HCT116 (cell line): ENCODE measurements around the gene EXD3. TPM values are rescaled to one million over a fixed set of nuclear protein-coding genes. Genes with fewer than 3 reads are reported as not detected.

Experiments used
- ATAC-seq: fragments of 200-7000 bp; cut with Tn5 transposase; 2 replicates; pipeline ENCODE4 v1.9.1; 2020; ENCODE audit warnings: mild to moderate bottlenecking, moderate library complexity
- BruUV-seq: library from RNA; stranded (reverse); fragments of 400-500 nt; replicated peaks from 2 replicates; lab custom pipeline; 2021; lab: Mats Ljungman, UMichigan
- CTCF ChIA-PET: fragments of 300-600 bp; sonication (Branson Sonifier 250); formaldehyde crosslinking; loops from one replicate; lab custom pipeline; 2021; ENCODE audit warnings: antibody characterized with exemption; lab: Charles Lee
- POLR2A ChIA-PET: fragments of 300-600, 350-600 bp; sonication (Branson Sonifier 250); formaldehyde crosslinking; loops from one replicate; lab custom pipeline; 2021; ENCODE audit warnings: antibody characterized with exemption; lab: Charles Lee
- RAD21 ChIA-PET, 2 experiments: fragments of 300-600 bp; sonication (Branson Sonifier 250); formaldehyde crosslinking; loops; one replicate each; lab custom pipeline; 2023; ENCODE audit warnings: low total read pairs in 2 of 2; ENCODE audit not compliant: uncharacterized antibody in 2 of 2, unreplicated experiment in 2 of 2, low non-redundant PET in 1 of 2; lab: Charles Lee
- DNase-seq: peaks from one replicate; pipeline ENCODE4 v3.0.0-alpha.2; 2010; ENCODE audit warnings: low read depth, low spot score
- H2AFZ ChIP-seq: fragments of 200-600 bp; shearing (Covaris generic), sonication (generic); 2 replicates; pipeline ENCODE4 v1.6.1; 2017; ENCODE audit warnings: low read depth, mixed run types, mixed read lengths, antibody characterized with exemption, low read length; ENCODE audit not compliant: poor library complexity, severe bottlenecking
- H3K27ac ChIP-seq: 2 replicates; pipeline ENCODE4 v1.5.1; 2012; ENCODE audit warnings: low read depth, low read length
- H3K27me3 ChIP-seq: fragments of 200-600 bp; sonication (generic); 2 replicates; pipeline ENCODE4 v1.6.1; 2016; ENCODE audit warnings: mixed run types, low read length, mixed read lengths; ENCODE audit not compliant: insufficient read depth
- H3K36me3 ChIP-seq, 2 experiments: fragments of 200-500 bp in 1 of 2; fragments of 200-600 bp in 1 of 2; sonication (Bioruptor generic) in 1 of 2; sonication (generic) in 1 of 2; 2 replicates each; pipeline versions ENCODE4 v1.5.1 to v1.6.1; 2014 to 2016; ENCODE audit warnings: low read length in 2 of 2, inconsistent platforms in 1 of 2, mixed read lengths in 1 of 2, mixed run types in 1 of 2; ENCODE audit not compliant: insufficient read depth in 2 of 2, control insufficient read depth in 1 of 2
- H3K4me1 ChIP-seq, 2 experiments: fragments of 200-600 bp in 1 of 2; sonication (generic) in 1 of 2; 2 replicates each; pipeline versions ENCODE4 v1.5.1 to v1.6.1; 2012 to 2017; ENCODE audit warnings: low read length in 2 of 2, inconsistent platforms in 1 of 2, mild to moderate bottlenecking in 1 of 2, mixed read lengths in 1 of 2, mixed run types in 1 of 2, moderate library complexity in 1 of 2; ENCODE audit not compliant: insufficient read depth in 2 of 2, control insufficient read depth in 1 of 2
- H3K4me2 ChIP-seq: fragments of 200-600 bp; sonication (generic); 2 replicates; pipeline ENCODE4 v1.6.1; 2017; ENCODE audit warnings: mixed run types, low read length, mixed read lengths
- H3K4me3 ChIP-seq, 2 experiments: fragments of 200-600 bp in 1 of 2; sonication (generic) in 1 of 2; replicated peaks in 1 of 2; 2 replicates each; pipeline ENCODE4 v1.5.1; 2011 to 2016; ENCODE audit warnings: low read length in 2 of 2, control low read depth in 1 of 2, low read depth in 1 of 2, mild to moderate bottlenecking in 1 of 2, mixed read lengths in 1 of 2, mixed run types in 1 of 2
- H3K79me2 ChIP-seq: fragments of 200-600 bp; sonication (generic); 2 replicates; pipeline ENCODE4 v1.6.1; 2017; ENCODE audit warnings: mild to moderate bottlenecking, mixed run types, low read length, moderate library complexity, mixed read lengths; ENCODE audit not compliant: insufficient read depth
- H3K9ac ChIP-seq: fragments of 200-600 bp; sonication (generic); 2 replicates; pipeline ENCODE4 v1.6.1; 2016; ENCODE audit warnings: low read length, mixed read lengths
- H3K9me2 ChIP-seq: fragments of 200-600 bp; sonication (generic), shearing (Covaris generic); 2 replicates; pipeline ENCODE4 v1.6.1; 2017; ENCODE audit warnings: mixed run types, mild to moderate bottlenecking, moderate library complexity; ENCODE audit not compliant: insufficient read depth
- H3K9me3 ChIP-seq, 2 experiments: fragments of 200-500 bp in 1 of 2; fragments of 200-600 bp in 1 of 2; sonication (Bioruptor generic) in 1 of 2; sonication (generic) in 1 of 2; 2 replicates each; pipeline ENCODE4 v1.6.1; 2014 to 2017; ENCODE audit warnings: low read length in 2 of 2, mixed read lengths in 2 of 2, inconsistent platforms in 1 of 2, low read depth in 1 of 2, mild to moderate bottlenecking in 1 of 2, mixed run types in 1 of 2, moderate library complexity in 1 of 2; ENCODE audit not compliant: control insufficient read depth in 1 of 2, insufficient read depth in 1 of 2
- H4K20me1 ChIP-seq: fragments of 200-600 bp; sonication (generic), shearing (Covaris generic); 2 replicates; pipeline ENCODE4 v1.6.1; 2017; ENCODE audit warnings: mixed run types, mild to moderate bottlenecking, moderate library complexity; ENCODE audit not compliant: insufficient read depth
- CBX3 ChIP-seq: IDR thresholded peaks from 2 replicates; pipeline ENCODE4 v1.6.1; 2012; ENCODE audit warnings: low read depth
- ELF1 ChIP-seq: IDR thresholded peaks from 2 replicates; pipeline ENCODE4 v1.6.1; 2012; ENCODE audit warnings: low read depth, borderline replicate concordance
- EZH2phosphoT487 ChIP-seq: fragments of 200-600 bp; IDR thresholded peaks from 2 replicates; pipeline ENCODE4 v1.6.1; 2018; ENCODE audit warnings: antibody characterized with exemption, borderline replicate concordance
- FOSL1 ChIP-seq: IDR thresholded peaks from 2 replicates; pipeline ENCODE4 v1.6.1; 2012; ENCODE audit warnings: low read depth
- POLR2AphosphoS5 ChIP-seq: IDR thresholded peaks from 2 replicates; pipeline ENCODE4 v1.6.1; 2011; ENCODE audit warnings: mild to moderate bottlenecking, low read depth, low read length, moderate library complexity
- SP1 ChIP-seq: IDR thresholded peaks from 2 replicates; pipeline ENCODE4 v1.6.1; 2012; ENCODE audit warnings: low read depth
- intact Hi-C: fragments of 100-400 bp; cut with micrococcal nuclease; formaldehyde crosslinking; loops from 2 replicates; pipeline ENCODE4 v1.10.0; 2022
- total RNA-seq: library from RNA; stranded (reverse); gene quantifications from one replicate; pipeline ENCODE4 v1.2.1, GENCODE V29; 2021; ENCODE audit not compliant: unreplicated experiment
- TF ChIP-seq, protein P1 (sequence below): IDR thresholded peaks from 2 replicates; pipeline ENCODE4 v1.6.1; 2012; ENCODE audit warnings: low read depth

The EXD3 gene
- total RNA-seq, 1 experiment from 2014 or later: 25.4 TPM

DNA sequence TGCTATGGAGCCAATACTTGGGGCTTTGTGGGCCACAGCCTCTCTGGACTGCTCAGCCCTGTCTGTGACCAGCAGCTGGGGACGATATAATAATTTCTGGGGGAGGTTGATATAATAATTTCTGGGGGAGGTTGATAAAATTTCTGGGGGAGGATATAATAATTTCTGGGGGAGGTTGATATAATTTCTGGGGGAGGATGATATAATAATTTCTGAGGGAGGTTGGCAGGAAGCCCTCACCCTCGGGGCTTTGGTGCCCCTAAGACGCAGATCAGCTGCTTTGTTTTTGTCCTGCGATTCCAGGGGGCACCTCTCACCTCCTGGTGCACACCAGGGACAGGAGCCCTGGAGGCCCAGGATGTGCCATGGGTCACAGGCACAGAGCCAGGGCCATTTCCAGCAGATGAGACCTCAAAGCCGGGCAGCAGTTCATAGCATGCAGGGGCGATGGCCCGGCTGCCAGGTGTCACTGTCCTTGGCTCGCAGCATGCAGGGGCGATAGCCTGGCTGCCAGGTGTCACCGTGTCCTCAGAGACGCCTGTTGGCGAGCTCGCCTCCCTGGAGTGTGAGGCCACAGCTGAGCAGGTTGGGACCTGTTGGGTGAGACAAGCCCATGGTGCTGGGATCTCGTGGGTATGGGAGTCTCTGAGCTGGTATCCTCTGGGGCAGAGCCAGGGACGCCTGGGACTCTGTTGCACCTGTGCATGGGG, 149.2 kb downstream of the EXD3 start:
- no peak overlapping the region for H3K4me2 ChIP-seq
- ChIA-PET RAD21 (no interaction called here), POLR2A (interaction anchor here (1.4 kb wide), 1 partner anchor 30 kb away, joined by 3 read pairs; no protein-coding TSS in a partner anchor), CTCF (interaction anchor here (1.1 to 1.3 kb wide), 3 partner anchors 13 to 37 kb away, joined by 3 to 4 read pairs (median 3); no protein-coding TSS in a partner anchor)
- no peaks in the 10 kb centered on the region for H3K27me3 ChIP-seq
- H3K4me1 ChIP-seq: peaks cover 31 to 40% of the 10 kb centered on the region in 2 experiments
- no peaks in the 10 kb centered on the region for H3K9me2 ChIP-seq
- H4K20me1 ChIP-seq: no peaks in the 10 kb centered on the region
- H3K27ac ChIP-seq: peak overlapping the region; percentile 56; the same call in 1 of the 2 replicates
- no peak overlapping the region for H2AFZ ChIP-seq
- no peak overlapping the region for H3K4me3 ChIP-seq
- DNase-seq (no peak), ATAC-seq (no peak)
- no TSS peak for BruUV-seq
- no peak overlapping the region for H3K9ac ChIP-seq
- H3K79me2 ChIP-seq: peaks cover 11% of the 10 kb centered on the region
- H3K9me3 ChIP-seq: no peaks in the 10 kb centered on the region
- peaks cover 4 to 16% of the 10 kb centered on the region in 2 experiments; a peak in 3 of 4 replicates for H3K36me3 ChIP-seq
- TF ChIP-seq ELF1: no peak
- TF ChIP-seq EZH2phosphoT487: no peak
- TF ChIP-seq, protein P1, sequence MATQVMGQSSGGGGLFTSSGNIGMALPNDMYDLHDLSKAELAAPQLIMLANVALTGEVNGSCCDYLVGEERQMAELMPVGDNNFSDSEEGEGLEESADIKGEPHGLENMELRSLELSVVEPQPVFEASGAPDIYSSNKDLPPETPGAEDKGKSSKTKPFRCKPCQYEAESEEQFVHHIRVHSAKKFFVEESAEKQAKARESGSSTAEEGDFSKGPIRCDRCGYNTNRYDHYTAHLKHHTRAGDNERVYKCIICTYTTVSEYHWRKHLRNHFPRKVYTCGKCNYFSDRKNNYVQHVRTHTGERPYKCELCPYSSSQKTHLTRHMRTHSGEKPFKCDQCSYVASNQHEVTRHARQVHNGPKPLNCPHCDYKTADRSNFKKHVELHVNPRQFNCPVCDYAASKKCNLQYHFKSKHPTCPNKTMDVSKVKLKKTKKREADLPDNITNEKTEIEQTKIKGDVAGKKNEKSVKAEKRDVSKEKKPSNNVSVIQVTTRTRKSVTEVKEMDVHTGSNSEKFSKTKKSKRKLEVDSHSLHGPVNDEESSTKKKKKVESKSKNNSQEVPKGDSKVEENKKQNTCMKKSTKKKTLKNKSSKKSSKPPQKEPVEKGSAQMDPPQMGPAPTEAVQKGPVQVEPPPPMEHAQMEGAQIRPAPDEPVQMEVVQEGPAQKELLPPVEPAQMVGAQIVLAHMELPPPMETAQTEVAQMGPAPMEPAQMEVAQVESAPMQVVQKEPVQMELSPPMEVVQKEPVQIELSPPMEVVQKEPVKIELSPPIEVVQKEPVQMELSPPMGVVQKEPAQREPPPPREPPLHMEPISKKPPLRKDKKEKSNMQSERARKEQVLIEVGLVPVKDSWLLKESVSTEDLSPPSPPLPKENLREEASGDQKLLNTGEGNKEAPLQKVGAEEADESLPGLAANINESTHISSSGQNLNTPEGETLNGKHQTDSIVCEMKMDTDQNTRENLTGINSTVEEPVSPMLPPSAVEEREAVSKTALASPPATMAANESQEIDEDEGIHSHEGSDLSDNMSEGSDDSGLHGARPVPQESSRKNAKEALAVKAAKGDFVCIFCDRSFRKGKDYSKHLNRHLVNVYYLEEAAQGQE: no peak
- TF ChIP-seq SP1: no peak
- TF ChIP-seq CBX3: no peak
- no peak for TF ChIP-seq POLR2AphosphoS5
- no peak for TF ChIP-seq FOSL1
- intact Hi-C loops: no loop called here
